Brain pericyte (primary cell): Measurements from ENCODE around the gene UBE2E3.
A peak's percentile ranks its signal among the peaks of the same experiment; 100 is the strongest.
"Not testable (repeated sequence)": the region's sequence is repeated elsewhere in the genome, so short reads cannot be mapped to it uniquely, and the experiment has no call there.

Experiments
- DNase-seq: peaks from one replicate; pipeline ENCODE4 v3.0.0-alpha.2; 2012; ENCODE audit warnings: low read depth, low spot score

Gene UBE2E3

GRCh38 chr2:180980106-180980942, at the start of gene UBE2E3:
Gene UBE2E3 (plus strand): TSS chr2:180980605. CDS start chr2:180982043, 1,438 bp downstream.
- peak; percentile 38 for DNase-seq

- DNase-seq = no peak
Measured at GRCh38 chr2:180931841-180932240, 48.6 kb upstream of the UBE2E3 start.

DNA sequence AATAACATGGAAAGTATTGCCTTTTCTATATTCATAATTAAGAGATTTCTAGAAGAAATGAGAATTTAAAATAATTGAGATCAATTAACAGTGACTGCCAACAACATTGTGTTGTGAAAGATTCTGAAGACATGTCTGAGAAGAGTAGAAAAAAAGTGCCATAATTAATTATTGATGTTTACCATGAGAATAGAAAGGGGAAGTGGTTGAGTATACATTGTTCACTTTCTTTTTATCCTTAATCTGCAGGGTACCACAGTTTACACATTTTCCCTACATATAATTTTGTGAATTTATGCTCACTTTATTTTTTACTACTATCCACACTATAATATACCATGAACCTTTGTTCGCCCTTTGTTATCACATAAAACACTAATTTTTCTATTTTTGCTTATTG, 47.1 kb upstream of the UBE2E3 start:
- no peak for DNase-seq

- no peak for DNase-seq
Measured at GRCh38 chr2:180934911-180935310, 45.5 kb upstream of the UBE2E3 start.

- DNase-seq = not testable (repeated sequence)
Measured at GRCh38 chr2:180937480-180937879, 42.9 kb upstream of the UBE2E3 start.

DNA sequence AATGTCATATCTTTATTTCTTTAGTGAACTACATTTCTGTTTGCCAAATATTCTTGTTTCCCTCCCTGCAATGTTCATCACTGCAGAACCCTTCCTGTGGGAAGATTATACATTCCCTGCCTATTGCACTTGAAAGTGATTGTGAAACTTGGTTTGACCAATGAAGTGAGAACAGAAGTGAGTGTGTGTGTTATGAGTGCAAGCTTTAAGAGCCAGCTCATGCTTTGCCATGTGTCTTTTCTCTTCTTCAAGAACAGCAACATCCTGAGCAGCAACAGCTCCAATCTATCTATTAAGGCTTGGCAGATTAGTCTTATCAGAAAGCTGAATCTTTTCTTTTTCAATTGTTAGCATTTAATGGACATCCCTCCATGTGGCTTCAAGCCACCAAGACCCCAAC, 42.0 kb upstream of the UBE2E3 start:
- no peak for DNase-seq

GRCh38 chr2:180943275-180943674, 37.1 kb upstream of the UBE2E3 start:
- DNase-seq = no peak

DNA sequence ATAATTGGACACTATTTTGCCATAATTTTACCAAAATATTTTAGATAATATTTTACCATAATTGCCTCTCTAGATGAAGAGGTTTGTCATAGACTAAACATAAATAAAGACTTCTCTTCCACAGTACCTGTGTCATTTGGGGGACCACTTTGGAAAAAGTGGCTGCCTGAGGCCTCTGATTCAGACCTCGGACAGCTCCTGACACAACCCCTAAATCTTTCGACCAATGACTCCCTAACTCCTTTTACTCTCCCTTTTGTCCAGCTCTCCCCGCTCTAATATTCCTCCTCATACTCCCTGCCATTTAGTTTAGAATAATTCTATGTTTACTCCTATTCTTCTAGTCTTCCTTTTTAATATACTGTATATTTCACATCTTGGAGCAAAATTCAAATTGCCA, 36.0 kb upstream of the UBE2E3 start:
- DNase-seq = no peak

DNA sequence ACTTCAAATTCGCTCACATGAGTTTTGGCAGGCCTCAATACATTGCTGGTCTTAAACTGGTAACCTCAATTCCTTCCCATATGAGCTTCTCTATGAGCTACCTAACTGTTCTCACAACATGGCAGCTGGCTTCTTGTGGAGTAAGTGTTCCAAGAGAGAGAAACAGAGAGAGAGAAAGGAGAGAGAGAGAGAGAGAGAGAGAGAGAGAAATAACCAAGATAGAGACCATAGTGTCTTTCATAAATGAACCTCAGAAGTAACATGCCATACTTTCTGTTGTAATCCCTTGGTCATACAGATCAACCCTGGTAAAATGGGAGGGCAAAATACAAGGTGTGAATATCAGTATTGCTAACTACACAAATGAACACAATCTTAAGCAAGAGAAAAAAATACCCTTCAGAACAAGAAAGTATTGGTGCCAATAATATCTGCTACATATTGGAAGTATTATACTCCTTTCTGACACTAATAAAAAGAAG, 33.2 kb upstream of the UBE2E3 start:
- DNase-seq = no peak

- DNase-seq = no peak
Measured at GRCh38 chr2:180949896-180950295, 30.5 kb upstream of the UBE2E3 start.

DNA sequence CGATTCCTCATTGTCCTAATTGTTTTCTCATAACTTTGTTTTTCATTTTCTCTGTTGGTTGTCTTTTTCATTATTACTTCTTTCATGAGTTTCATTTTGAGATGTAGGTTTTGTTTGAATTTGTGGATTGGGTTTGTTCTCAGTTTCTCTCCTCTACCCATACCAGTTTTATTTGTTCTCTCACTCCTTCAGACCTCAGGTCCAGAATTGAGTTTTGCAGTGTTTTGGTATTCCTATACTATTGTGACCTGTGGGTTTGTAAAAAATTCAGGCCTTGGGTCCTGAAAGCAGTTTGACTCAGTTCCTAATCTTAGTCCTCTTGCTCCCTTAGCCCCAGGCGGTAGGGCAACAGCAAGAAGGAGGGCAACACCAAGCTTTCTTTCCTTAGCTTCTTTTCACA, 28.3 kb upstream of the UBE2E3 start:
- no peak for DNase-seq

GRCh38 chr2:180952731-180953336, 27.6 kb upstream of the UBE2E3 start:
- DNase-seq = no peak

DNA sequence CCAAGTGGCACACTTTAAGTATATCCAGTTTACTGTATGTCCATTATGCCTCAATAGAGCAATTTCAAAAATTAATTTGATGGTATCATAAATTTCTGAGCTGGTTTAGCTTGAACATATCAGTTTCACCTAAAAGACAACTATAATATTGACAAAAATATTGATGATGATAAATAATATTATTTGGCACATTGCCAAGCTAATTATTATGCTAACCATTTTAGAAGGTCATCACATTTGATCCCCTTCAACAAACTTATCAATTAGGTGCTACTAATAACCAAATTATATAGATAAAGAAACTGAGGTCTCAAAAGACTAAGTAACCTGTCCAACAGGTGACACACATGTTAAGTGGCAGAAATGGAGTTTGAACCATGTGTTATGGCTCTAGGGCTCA, 26.9 kb upstream of the UBE2E3 start:
- no peak for DNase-seq

DNA sequence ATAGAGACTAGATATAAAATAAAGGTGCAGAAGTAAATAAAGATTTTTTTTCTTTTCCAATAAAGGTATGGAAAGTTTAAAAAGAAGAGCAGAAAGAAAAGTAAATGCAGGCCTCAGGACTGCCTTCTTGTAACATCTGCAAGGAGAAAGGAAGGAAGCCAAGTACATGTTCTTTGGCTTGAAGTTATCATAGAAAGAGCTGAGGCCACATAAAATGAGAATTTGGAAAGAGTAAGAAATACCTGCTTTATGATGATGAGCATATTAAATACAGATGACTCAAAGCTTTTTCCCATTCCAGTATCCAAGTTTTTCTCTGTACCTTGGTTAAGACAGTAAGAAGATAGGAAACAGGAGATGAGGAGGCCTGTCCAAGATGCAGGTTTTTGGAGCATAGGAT, 25.3 kb upstream of the UBE2E3 start:
- no peak for DNase-seq

GRCh38 chr2:180959787-180960186, 20.6 kb upstream of the UBE2E3 start:
- no peak for DNase-seq

DNA sequence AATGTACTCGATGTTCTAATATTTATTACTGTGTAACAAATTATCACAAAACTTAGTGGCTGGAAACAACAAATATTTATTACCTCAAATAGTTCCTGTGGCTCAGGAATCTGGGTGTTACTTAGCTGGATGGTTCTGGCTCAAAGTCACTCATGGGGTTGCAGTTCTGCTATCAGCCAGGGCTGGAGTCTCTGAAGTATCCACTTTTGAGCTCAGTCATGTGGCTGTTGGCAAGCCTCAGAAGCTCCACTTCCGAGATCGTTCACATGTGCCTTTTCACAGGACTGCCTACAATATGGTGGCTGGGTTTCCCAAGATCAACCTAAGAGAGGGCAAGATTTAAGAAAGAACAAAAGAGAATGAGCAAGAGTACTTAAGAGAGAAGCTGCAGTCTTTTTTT, 19.4 kb upstream of the UBE2E3 start:
- no peak for DNase-seq

- DNase-seq = no peak
Measured at GRCh38 chr2:180962727-180963314, 17.6 kb upstream of the UBE2E3 start.

- DNase-seq = no peak
Measured at GRCh38 chr2:180966378-180966777, 14.0 kb upstream of the UBE2E3 start.

GRCh38 chr2:180969124-180969523, 11.3 kb upstream of the UBE2E3 start:
- no peak for DNase-seq

DNA sequence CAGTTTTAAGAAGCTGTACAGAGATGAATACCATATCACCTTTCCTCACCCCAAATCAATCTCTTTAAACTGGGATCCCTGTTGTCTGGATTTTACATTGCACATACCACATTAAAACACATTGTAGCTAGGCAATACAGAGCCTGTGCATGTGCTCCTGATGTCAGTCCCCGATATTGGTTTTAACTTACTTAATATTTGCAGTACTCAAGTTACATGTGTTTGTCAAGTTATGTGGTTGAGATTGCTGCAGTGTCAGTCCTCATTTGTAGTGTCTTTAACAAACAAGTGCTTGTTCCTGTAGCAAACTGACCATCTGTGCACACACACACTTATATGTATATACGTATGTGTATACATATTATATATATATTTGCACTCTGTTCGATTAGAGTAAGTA, 10.4 kb upstream of the UBE2E3 start:
- DNase-seq = no peak

DNA sequence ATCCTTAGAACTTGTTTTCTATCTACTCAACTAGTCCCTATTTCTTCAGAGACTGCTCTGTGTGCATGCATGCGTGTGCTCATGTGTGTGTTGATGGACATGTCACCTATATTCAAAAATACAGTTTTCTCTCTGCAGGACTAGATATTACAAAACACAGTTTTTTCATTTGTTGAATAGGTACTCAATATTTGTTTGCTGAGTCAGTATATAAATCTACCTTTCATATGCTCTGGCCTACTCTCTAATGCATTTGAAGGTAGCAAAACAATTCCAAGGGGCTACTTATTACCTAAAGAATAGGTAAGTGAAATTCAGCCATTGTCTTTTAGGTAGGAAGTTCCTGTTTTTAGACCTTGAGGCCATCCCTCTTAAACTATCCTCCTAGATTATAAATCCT, 8.6 kb upstream of the UBE2E3 start:
- no peak for DNase-seq

GRCh38 chr2:180975585-180975984, 4.8 kb upstream of the UBE2E3 start:
- no peak for DNase-seq
